NCI-H1105 (cell line): ENCODE measurements around the gene ROCK2.

Experiments
- DNase-seq: peaks from one replicate; lab custom pipeline; 2025; lab: John Stamatoyannopoulos, UW

The ROCK2 gene

GRCh38 chr2:11154016-11154922 is 190.2 kb downstream of the ROCK2 start:
- no peak for DNase-seq

GRCh38 chr2:11152591-11152990 is 191.8 kb downstream of the ROCK2 start:
- DNase-seq: no peak

- DNase-seq: no peak
Observed at GRCh38 chr2:11147263-11147662, 197.2 kb downstream of the ROCK2 start.

GRCh38 chr2:11146076-11146475 is 198.4 kb downstream of the ROCK2 start:
- no peak for DNase-seq

- no peak for DNase-seq
Observed at GRCh38 chr2:11145350-11145749, 199.1 kb downstream of the ROCK2 start.

GRCh38 chr2:11144738-11145079 is 199.7 kb downstream of the ROCK2 start:
- DNase-seq: no peak

- no peak for DNase-seq
Observed at GRCh38 chr2:11144077-11144737, 200.2 kb downstream of the ROCK2 start.

- DNase-seq: no peak
Observed at GRCh38 chr2:11142987-11143386, 201.4 kb downstream of the ROCK2 start.

GRCh38 chr2:11142330-11142729 is 202.1 kb downstream of the ROCK2 start:
- DNase-seq: no peak

GRCh38 chr2:11141319-11141718 is 203.1 kb downstream of the ROCK2 start:
- DNase-seq: no peak

- no peak for DNase-seq
Observed at GRCh38 chr2:11140492-11140891, 203.9 kb downstream of the ROCK2 start.

GRCh38 chr2:11134349-11134748 is 210.1 kb downstream of the ROCK2 start:
- no peak for DNase-seq

- no peak for DNase-seq
Observed at GRCh38 chr2:11133936-11134320, 210.5 kb downstream of the ROCK2 start.

GRCh38 chr2:11133238-11133935 is 211.0 kb downstream of the ROCK2 start:
- no peak for DNase-seq

- DNase-seq: no peak
Observed at GRCh38 chr2:11132036-11132671, 212.3 kb downstream of the ROCK2 start.

- no peak for DNase-seq
Observed at GRCh38 chr2:11131166-11131920, 213.1 kb downstream of the ROCK2 start.
